T1000 (cell line): Measurements from ENCODE around the gene PET100.
A peak's percentile ranks its signal among the peaks of the same experiment; 100 is the strongest.

ENCODE experiments used
- DNase-seq: peaks from one replicate; lab custom pipeline; 2025; ENCODE audit warnings: mixed read lengths; lab: John Stamatoyannopoulos, UW

The PET100 gene

DNA sequence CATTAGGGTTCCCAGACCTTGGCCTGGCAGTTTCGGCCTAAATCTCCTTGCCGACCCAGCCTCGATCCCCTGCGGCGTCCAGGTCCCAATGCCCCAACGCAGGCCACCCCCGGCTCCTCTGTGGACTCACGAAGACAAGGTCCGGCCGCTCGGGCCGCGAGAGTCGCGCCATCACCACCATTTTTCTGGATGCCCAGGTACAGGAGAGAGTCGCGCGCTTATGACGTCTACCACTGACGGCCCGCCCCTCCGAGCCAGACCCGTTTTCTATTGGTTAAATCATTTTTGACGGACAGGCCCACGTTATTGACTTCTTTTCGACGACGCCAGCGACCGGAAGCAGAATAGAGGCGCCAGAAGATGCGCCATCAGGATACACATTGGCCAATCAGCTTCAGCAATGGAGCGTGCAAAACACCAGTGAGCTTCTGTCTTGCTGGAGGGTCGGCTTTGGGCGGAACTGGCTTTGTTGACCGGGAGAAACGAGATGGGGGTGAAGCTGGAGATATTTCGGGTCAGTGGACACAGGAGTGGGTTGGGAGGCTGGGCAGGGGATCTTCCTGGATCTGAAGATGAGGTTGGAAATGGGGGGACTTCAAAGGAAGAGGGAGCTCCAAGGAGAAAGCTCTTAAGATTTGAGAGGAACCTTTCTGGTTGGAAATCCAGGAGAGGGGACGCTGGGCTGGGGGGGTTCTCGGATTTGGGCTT lies at the start of gene PET100, which contains the start of gene XAB2:
Gene PET100 (plus strand): TSS at position 447 of the 708 bp plus-strand sequence. CDS start 41 bp downstream, at position 488.
Gene XAB2 (minus strand): TSS at position 199 of the 708 bp plus-strand sequence. CDS start 18 bp downstream, at position 181.
- DNase-seq, result peak; percentile 94

DNA sequence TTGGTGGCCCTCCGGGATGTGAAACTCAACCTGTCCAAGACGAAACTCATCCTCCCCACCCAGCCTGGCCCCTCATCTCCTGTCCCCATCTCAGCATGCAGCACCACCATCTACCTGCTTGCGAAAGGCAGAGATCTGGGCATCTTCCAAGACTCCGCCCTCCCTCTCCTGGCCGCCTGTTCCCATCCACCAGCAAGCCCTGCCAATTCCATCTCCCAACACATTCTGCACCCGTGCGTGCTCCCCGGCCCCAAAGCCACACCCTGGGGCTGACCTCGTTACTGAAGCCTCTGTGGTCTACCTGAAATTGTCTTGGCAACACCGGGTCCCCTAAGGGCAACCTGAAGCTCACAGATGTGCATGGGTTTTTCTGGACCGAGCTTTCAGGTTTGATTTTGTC lies 47.1 kb upstream of the PET100 start:
- no peak for DNase-seq

DNA sequence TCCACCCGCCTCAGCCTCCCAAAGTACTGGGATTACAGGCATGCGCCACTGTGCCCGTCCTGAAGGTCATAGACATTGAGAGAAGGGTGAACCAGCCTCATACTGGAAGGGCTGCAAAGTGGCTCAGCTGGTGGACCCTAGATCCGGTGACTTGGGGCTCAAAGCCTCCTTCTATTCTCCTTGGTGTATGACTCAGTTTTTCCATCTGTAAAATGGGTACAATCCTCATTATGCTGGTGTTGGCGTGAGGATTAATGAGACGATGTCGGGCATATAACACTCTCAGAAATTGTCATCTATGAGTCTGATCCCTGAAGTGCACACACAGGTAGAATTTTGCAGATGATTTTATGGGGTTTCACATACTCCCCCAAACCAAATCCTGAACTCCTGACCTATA lies 39.8 kb upstream of the PET100 start:
- no peak for DNase-seq

DNA sequence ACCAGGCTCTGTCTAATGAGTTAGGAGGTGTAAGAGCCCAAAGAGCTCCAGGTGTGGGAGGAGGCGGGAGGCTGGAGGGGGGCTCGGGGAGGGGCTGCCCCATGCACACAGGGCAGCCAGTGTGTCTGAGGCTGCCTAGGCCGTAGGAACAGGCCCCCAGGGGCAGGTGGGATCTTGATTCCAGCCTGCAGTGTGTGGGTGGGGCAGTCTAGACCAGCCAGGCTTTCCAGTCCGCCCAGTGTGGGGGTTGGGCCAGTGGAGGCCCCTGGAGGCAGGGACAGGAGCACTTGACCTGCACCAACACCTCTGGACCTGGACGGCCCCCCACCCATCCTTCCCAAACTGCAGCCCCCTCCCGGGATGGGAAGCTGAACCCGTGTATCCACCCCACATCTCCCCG lies 39.3 kb upstream of the PET100 start:
- DNase-seq, result no peak

DNA sequence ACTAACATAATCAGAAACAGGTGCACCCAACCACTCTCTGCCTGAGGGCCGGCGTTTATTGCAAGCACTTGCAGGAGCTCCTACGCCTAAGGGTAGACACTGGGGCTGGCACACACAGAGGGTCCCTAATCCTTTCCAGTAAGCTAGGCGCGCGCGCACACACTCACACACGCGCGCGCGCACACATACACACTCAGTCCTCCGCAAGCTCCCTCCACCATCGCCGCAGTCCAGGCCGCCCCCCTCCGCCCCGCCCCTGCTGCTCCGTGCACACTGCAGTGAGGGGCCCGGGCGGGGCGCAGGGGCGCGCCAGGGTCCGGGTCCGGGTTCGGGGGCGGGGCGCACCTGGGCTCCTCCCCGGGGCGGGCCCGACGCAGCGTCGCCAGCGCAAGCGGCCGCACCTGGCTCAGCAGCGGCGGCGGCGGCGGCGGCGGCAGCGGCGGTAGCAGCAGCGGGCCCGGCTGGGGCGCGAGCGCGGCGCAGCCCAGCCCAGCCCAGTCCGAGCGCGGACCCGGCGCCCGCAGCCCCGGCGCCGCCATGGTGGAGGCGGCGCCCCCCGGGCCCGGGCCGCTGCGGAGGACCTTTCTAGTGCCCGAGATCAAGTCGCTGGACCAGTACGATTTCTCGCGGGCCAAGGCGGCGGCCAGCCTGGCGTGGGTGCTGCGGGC lies 34.0 kb upstream of the PET100 start, which contains the start of gene CAMSAP3:
Gene CAMSAP3 (plus strand): TSS at position 398 of the 668 bp plus-strand sequence. CDS start 140 bp downstream, at position 538.
- DNase-seq, result no peak

DNA sequence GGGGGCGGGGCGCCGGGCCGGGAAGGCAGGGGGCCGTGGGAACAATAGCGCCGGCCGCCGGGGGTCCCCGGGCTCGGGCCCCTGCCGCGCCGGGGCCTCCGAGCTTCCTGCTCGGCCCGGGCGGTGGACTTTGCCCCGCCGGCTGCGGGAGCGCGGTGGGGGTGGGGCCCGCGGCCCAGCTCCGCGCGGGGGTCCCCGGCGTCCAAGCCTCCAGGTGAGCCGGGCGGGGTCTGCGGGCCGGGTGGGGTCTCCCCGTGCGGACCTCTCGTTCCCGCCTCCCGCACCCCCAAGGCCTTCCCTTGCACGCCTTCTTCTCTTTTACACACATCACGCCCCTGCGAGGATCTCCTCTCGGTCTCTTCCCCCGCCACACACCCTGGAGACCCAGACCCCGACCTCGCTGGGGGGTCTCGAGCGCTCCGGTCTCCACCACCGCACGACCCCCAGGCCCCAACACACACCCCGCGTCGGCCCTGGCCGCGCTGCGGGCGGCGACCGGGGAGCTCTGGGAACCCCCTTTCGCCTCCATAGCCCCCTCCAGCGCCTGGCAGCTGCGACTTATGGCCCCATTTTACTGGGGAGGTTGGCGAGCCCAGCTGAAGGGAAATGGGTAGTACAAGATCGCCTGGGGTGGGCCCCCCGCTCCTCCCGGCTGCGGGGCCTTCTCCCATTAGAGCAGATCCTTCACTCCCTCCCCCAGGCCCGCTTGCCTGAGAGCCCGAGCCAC lies 33.2 kb upstream of the PET100 start:
- DNase-seq, result no peak

- no peak for DNase-seq
These were observed 31.9 kb upstream of the PET100 start for GRCh38 chr19:7597689-7598088.

DNA sequence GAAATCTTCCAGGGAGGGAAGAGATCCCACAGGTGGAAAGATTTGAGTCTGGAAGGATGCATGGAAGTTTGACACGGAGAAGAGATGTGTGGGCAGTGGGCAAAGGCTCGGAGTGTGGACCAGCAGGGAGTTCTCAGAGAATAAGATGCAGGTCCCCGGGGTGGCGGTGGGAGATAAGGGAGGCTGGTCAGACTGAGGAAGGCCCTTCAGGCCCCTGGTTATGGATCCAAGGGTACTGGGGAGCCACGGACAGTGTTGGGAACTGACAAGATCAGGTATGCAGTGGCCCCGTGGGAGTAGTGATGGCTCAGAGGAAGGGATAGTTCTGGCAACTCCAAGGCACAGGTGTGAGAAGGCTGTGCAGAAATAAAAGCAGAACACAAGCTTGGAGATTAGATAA lies 31.4 kb upstream of the PET100 start:
- no peak for DNase-seq

DNA sequence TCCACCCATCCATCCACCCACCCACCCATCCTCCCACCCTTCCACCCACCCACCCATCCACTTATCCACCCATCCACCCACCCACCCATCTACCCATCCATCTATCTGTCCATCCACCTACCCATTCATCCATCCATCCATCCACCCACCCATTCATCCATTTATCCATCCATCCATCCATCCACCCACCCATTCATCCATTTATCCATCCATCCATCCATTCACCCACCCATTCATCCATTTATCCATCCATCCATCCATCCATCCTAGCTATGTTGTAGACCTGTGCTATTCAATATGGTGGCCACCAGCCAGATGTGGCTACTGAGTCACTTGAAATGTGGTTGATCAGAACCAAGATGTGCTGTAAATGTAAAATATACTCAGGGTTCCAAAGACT lies 28.9 kb upstream of the PET100 start:
- no peak for DNase-seq

GRCh38 chr19:7602240-7602934 lies 27.2 kb upstream of the PET100 start:
- DNase-seq, result no peak

DNA sequence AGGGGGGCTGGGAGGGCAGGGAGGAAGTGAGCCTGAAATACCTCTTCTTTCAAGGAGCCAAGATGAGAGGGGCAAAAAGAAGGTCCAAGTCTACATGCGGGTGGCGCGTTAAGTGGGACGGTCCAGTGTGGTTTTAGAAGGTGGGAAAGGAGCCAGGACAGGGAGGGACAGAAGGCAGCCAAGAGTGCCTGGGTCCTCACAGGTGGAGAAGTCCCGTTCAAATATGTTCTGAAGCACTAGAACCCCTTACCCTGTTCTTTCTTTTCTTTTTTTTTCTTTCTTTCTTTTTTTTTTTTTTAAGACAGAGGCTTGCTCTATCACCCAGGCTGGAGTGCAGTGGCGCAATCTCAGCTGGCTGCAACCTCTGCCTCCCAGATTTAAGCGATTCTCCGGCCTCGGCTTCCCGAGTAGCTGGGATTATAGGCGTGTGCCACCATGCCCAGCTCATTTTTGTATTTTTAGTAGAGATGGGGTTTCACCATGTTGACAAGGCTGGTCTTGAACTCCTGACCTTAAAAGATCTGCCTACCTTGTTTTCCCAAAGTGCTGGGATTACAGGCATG lies 26.6 kb upstream of the PET100 start:
- no peak for DNase-seq

GRCh38 chr19:7603919-7604318 lies 25.7 kb upstream of the PET100 start:
- no peak for DNase-seq

DNA sequence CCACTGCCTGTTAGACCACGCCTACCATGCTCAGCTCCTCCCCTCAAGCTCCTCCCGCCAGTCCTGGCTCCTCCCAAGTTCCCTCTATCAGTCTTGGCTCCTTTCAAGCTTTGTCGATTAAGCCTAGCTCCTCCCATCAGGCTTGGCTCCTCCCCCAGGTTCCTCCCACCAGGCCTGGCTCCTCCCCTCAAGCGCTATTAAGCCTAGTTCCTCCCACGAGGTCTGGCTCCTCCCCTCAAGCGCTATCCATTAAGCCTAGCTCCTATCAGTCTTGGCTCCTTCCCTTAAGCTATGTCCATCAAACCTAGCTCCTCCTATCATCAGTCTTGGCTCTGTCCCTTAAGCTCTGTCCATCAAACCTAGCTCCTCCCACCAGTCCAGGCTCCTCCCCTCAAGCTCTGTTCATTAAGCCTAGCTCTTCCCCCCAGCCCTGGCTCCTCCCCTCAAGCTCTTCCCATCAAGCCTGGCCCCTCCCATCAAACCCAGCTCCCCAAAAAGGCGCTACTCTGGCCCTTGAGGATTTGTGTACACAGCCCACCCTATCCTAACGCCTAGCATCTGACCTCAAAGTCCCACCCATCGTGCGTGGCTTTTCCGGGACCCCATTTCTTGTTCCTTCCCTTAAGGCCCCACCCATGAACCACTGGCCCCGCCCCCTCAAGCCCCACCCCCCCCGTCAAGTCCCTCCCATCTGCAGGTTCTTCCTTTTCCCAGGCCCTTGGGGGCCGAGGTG lies 23.9 kb upstream of the PET100 start:
- no peak for DNase-seq

- no peak for DNase-seq
These were observed 23.3 kb upstream of the PET100 start for GRCh38 chr19:7606289-7606688.

DNA sequence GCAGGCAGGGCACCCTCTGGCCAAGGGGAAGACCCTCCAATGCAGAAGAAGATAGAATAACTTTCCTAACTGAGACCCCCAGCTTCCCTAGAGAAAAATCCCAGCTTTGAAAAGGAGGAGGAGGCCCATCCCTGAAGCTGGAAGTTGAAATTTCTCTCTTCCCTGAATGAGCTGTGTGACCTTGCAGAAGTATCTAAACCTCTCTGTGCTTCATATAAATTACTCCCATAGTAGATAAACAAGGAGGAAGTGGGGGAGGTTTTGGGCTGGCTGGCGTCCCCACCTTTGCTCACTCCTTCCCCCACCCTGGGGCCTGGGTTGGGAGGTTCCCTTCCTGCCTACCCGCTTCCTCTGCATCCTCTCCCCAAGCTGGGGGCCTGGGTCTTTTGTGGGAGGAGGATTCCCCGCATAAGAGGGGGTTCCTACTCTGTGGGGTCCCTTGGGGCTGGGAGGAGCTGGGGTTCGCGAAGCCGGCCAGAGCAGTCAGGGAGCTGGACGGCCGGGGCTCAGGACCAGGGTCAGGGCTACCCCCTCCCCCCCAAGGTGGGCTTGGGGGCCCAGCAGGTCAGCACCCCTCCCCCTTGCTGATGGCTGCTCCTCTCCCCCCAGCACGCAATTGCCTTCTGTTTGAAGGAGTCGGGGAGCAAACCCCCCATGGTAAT lies 22.2 kb upstream of the PET100 start:
- no peak for DNase-seq

GRCh38 chr19:7607874-7608560 lies 21.6 kb upstream of the PET100 start:
- no peak for DNase-seq

DNA sequence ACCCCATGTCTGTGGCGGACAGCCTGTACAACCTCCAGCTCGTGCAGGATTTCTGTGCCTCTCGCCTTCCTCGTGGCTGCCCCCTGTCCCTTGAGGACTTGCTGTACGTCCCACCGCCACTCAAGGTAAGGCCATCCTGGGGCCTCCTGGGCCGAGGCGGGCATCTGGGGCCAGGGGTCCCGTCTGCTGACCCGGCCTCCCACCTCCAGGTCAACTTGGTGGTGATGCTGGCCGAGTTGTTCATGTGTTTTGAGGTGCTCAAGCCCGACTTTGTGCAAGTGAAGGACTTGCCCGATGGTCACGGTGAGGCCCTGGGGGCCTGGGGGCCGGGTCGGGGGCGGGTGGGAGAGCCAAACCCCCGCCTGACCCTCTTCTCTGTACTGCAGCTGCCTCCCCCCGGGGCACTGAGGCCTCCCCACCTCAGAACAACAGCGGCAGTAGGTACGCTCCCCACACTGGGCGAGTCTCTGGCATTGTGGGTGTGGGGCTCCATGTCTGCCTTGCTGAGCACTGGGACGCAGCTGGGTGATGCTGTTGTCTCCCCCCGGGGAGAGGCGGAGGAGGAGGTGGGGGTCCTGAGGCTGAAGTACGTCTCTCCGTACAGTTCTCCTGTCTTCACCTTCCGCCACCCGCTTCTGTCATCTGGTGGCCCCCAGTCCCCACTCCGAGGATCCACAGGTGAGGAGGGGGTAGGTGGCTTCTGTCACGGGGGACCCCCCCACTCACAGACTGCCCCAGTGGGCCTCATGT lies 18.9 kb upstream of the PET100 start:
- DNase-seq, result no peak

DNA sequence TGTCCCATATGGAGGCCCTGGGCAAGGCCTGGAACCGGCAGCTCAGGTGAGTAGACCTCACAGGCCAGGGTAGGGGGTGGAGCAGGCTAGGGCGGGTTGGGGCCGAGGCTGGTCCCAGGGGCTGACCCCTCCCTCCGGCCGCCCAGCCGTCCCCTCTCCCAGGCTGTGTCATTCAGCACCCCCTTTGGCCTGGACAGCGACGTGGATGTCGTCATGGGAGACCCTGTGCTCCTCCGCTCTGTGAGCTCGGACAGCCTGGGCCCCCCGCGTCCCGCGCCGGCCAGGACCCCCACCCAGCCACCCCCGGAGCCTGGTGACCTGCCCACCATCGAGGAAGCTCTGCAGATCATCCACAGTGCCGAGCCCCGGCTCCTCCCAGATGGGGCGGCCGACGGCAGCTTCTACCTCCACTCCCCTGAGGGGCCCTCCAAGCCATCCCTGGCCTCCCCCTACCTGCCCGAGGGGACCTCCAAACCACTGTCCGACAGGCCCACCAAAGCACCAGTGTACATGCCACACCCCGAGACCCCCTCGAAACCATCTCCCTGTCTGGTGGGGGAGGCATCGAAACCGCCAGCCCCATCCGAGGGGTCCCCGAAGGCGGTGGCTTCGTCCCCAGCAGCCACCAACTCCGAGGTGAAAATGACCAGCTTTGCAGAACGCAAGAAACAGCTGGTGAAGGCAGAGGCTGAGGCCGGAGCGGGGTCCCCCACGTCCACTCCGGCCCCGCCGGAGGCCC lies 17.9 kb upstream of the PET100 start:
- DNase-seq, result no peak
